Dermis blood vessel endothelial cell (primary cell): ENCODE results near the gene COL18A1. TPM values are rescaled to one million over a fixed set of nuclear protein-coding genes. Genes with fewer than 3 reads are reported as not detected.
"Not testable (repeated sequence)": the region's sequence is repeated elsewhere in the genome, so short reads cannot be mapped to it uniquely, and the experiment has no call there.

ENCODE experiments used
- DNase-seq: peaks from one replicate; pipeline ENCODE4 v3.0.0; 2010
- total RNA-seq: library from RNA; depleted of rRNA; stranded (reverse); fragments of >200 nt; gene quantifications from 2 replicates; pipeline ENCODE4 v1.2.3, GENCODE V29; 2014

COL18A1 gene
- total RNA-seq, 1 donor from 2014 or later = 309 TPM

DNA sequence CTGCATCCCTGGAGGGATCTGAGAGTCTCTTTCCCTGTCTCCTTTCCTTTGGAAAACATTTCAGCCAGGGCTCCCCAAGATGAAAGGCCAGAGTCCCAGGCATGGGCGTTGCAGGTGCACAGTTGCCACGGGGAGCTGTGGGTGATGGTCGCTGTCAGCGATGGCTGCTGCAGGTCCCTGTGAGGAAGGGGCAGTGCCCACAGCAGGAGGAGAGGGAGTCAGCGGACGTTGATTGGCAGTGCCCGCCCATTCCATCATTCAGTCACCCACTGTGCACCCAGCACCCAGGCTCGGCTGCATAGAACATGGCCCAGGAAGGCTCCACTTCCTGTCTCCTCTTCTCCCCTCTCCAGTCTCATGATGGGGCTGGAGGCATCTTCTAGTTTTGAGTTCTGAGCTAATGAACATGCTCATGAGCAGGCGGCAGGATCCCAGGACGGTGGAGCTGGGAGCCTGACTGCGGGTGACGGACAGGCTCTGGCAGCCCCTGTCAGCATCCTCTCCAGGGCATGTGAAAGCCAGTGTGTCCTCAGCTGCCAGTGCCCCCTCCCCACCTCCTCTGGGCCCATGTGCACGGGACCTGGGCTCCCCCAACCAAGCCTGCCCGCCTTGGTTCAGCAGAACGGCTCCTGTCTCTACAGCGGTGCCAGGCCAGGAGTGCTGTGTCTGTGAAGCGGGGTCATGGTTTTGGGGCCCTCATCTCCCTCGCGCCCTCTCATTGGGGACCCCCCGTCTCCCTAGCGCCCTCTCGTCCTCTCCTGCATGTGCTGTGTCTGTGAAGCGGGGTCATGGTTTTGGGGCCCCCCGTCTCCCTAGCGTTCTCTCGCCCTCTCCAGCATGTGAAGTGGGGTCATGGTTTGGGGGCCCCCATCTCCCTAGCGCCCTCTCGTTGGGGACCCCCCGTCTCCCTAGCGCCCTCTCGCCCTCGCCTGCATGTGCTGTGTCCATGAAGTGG lies 24.5 kb downstream of the COL18A1 start:
- DNase-seq = no peak

DNA sequence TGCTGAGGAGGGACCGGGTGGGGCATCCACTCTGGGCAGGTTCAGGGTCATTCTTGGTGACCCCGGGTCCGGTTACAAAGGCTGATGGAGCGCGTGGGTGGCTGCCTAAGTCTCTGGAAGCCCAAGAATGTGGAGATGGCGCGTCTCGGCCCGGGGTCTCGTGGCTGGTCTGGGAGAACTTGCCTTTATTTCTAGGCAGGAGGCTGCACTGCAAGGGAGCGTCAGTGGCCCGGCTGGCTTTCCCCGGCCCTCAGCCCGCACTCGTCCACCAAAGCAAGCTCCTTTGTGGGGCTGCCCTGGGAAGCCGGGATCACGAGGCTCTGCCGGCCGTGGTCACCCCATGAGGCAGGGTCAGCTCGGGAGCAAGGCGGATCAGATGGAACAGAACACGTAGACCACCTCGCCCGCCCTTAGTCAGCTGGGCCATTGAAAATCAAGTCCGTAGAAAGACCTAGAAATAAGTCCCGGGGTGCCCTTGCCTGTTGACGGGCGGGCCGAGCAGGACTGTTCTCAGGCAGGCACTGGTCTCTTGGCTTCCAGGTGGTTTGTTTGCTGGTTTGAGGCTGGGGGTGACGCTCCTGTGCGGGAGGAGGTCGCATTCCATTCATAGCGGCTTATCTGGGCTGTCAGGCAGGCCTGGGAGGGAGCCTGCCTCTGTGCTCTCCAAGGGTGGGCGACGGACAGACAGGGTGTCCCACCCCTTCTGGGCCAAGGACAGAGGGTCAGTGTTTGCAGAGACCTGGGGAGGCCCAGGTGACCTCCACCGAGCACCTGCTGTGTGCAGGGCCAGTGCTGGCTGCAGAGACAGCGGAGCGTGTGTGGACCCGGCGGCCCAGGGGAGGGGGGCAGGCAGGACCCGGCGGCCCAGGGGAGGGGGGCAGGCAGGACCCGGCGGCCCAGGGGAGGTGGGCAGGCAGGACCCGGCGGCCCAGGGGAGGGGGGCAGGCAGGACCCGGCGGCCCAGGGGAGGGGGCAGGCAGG lies 25.8 kb downstream of the COL18A1 start:
- DNase-seq = no peak

DNA sequence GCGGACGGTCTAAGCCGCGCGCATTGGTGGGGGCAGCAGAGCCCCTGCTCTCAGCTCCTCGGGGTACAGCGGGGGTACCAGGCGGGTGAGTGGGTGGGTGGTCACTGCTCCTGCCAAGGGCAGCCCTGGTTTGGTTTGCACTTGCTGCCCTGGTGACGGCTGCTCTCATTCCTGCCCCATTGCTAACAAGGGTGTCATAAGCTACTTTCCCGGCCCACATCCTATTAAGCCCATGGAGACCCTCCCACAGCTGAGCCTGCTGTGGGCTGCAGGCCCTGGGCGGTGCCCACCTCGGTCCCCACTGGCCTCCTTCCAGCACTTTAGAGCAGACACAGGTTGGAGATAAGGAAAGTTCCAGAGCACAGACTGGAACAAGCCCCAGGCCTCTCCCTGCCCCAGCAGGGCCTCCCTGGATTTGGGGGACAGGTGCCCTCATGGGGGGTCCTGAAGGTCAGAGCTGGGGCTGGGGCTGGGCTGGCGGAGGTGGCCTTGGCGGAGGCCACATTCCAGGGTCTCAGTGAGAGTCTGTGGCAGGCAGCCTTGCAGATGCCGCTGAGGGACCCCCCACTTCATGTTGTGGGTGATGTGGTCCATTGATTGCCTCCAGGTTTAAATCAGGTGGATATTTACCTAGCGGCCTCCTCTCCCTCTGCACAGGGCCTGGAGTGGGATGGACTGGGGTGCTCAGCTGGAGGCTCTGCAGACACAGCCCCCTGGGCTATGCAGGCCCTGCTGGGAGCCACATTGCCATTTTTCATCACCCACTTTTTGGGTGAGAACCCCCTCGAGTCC lies 27.0 kb downstream of the COL18A1 start:
- DNase-seq = no peak

DNA sequence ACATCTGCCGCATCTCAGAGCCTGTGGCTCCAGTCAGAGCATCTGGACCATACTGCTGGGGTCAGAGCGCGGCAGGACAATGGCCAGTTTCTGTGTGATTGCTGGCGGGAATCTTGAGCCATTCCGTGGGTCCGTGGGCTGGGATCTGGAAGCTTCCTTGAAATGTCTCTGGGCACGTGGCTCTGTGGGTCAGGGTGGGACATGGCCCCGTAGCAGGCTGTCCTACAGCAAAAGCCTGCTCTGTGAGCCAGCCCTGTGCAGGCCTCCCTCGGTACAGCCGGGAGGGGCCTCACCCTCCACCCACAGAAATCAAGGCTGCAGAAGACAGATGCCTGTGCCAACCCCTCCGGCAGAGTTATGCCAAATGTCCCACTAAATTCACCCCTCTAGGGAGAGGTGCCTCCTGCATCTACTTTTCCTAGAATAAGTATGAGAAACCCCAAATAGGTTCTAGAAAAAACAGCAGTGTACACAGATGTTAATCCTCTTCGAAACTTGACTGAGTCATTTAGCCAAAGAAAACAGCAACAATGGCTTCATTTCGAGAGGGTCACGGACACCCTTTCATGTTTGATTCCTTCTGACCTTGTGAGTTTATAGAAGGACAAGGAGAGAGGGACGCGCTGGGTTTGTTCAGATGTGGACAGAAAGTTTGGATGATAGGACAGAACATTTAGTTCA lies 27.8 kb downstream of the COL18A1 start:
- peak; percentile 56 for DNase-seq

DNA sequence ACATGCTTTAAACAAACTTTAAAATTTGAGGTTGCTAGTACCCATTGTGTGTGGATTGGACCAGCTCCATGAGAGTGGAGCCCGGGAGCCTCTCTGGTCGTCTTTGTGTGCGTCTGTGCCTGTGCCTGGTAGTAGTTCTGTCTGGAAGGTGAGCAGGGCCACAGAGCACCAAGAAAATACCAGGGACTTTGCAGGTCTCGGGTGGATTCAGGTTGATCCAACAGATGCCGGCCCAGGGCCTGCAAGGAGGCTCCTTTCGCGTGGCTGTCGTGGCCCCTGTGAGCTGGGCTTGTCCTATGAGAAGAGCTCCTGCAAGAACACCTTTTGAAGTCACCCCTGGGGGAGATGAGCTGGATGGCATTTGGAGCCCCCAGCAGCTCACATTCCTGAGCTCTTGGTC lies 28.3 kb downstream of the COL18A1 start:
- no peak for DNase-seq

DNA sequence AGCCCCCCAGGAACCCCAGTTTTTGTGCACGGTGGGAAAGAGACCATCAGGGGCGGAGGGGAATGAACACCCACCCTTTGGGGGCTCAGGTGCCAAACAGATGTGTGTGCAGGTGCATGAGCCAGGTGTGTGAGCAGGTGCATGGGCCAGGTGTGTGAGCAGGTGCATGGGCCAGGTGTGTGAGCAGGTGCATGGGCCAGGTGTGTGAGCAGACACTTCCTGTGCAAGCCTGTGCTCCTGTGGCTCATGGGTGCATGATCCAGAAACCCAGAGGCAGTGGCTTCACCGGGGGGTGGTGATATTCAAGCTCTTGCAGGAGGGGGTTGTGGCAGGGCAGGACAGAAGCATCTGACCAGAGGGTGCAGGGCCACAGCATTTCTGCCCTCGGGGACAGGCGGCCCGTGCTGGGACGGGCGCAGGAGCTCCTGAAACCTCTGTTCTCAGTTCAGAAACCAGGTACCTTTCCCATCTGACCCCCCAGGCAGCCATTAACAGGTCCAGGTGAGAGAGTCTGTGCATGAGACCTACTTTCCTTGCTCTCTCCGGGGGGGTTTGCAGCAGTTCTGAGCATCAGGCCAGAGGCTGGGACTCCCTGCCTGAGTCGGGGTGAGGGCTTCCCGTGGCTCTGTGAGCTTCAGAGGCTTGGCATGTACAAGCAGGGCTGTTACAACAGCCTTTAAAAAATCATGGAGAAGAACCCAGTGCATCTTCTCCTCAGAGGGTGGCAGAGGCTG lies 29.1 kb downstream of the COL18A1 start:
- DNase-seq = no peak

DNA sequence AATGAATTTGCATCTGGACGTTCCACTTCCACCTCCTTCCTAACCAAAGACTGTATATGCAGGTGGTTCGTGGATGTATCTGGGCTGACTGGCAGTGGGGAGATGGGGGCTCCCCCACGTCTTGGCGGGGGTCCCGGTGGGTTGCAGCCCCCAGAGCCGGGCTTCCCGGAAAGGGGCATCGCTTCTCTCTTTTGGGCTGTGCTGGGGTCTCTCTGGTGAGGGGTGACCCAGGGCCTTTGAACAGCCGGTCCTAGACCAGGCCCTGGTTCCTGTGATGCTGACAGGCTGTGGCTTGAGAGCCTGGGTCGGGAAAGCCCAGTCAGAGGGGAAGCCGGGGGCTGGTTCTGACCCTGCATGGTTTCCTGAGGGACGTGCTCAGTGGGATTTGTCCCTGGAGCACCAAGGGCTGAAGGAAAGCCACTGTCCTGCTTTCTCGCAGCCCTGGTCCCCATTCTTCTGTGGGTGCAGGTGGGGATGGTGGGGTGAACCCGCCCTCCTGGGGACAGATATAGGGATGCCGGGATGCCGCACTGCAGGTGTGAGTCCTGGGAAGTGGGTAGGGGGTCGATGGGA lies 29.8 kb downstream of the COL18A1 start:
- no peak for DNase-seq

DNA sequence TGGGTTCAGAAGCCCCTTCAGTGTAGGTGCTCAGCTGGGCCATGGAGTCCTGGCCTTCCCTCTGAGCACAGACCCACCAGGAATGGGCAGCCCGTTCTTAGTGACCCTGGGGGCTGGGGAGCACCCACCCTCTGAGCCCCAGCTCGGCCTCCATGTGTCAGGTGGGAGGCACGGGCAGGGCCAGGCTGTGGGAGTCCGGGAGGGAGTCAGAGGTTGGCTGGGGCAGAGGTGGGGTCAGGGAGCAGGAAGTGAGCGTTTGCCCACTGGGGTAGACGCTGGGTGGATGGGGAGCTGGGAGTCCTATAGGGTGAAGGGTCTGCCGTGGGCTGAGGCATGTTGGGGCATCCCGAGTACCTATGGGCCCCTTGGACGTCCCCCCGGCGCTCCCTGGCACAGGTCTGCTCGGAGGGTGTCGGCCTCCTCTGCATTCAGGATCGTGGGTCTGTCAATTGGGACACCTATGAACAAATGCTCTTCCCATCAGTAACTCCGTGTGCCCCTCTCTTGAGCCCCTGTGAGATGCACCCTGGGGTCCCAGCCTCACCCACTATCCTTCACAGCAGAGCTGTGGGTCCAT lies 30.5 kb downstream of the COL18A1 start:
- no peak for DNase-seq

DNA sequence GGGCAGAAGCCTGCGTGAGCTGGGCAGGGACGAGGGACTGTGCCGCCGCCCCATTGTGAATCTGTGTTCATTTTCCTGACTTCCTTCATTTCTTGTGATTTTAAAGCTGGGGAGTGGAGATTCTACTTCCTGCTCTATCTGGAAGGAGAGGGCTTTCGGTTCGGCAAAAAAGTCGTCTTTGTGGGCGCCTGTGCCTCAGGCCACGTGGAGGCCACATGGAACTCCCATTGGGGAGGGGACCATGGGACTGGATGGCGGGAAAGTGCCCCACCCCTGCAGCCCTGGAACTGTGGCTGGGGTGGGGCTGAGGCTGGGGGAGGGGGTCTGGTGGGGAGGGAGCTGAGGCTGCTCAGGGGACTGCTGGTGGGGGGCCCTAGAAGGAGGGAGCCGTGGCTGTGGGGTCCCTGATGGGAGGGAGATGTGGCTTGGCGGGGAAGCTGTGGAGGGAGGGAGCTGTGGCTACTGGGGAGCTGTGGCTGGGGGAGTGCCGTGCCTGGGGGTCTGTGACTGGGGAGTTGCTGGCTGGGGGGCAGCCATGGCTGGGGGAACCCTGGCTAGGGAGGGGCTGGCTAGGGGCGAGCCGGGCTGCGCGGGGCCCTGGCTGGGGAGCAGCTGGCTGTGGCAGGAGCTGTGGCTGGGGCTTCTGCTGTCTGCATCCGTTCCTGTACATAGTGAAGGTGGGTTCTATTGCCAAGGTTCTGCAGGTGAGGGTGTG lies 31.5 kb downstream of the COL18A1 start:
- no peak for DNase-seq

DNA sequence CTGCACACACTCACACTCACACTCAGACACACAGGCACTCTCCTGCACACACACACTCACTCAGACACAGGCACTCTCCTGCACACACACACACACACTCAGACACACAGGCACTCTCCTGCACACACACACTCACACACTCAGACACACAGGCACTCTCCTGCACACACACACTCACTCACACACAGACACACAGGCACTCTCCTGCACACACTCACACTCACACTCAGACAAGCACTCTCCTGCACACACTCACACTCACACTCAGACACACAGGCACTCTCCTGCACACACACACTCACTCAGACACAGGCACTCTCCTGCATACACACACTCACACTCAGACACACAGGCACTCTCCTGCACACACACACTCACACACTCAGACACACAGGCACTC lies 32.9 kb downstream of the COL18A1 start:
- DNase-seq = not testable (repeated sequence)

DNA sequence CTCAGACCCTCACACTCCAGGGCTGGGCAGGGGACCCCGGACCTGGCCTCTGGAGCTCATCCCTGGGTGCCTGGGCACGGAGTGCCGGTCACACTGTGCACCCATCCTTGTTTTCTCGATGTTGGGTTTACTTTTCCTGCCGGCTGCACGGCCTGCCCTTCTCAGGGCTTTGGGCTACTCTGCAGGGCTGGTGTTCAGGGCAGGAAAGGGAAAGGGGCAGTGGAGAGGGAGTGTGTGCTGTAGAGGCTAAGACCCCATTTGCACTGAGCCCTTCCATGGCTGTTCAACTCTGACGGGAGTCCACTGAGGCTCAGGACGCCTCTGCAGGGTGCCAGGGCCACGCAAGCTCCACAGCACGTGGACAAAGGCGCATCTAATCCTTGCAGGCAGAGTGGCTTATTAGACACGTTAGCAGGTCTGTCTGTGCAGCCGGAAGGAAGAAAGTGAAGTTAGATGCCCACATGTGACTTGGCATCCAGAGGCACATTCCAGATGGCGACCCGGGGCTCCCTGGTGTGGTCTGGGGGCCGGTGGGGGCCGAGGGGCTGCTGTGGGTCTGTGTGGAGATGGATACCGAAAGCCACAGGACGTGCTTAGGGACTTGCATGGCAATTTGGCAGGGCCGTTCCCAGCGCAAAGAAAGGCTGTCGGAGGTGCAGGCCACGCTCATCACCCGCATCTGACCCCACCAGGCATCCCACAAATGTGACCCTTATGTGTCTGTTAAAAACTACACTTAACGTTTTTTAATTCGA lies 33.6 kb downstream of the COL18A1 start:
- DNase-seq = peak; percentile 26

DNA sequence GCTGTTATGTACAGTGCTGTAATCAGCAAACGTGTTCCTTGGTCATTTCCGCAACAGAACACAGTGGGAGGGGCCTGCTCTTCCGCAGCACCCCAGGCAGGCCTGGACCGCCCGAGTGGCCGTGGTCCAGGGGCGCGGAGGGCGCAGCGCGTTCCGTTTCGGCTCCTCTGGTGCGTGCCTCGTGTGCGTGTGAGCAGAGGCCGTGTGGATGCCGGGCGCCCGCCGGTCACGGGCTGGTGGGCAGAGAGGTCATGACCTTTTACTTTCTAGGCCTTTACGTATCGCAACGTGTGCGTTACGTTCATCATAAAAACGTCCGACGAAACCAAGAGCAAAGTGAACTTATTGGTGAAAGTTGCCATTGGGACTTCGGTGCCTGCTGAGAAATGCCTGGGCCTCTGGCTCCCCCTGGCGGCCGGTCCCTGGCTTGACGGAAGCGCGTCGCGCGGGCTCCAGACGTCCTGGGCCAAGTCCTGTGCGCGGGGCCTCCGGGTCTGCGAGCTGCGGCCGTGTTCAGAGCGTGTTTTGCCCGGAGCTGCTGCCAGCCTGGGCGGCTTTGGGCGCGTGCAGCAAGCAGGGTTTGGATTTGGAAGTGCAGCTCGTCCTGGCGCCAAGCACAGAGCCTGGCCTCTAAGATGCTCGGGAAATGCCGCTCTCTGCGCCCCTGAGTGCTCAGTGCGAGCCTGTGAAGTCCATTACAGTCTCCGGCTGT lies 34.4 kb downstream of the COL18A1 start:
- peak; percentile 93 for DNase-seq

DNA sequence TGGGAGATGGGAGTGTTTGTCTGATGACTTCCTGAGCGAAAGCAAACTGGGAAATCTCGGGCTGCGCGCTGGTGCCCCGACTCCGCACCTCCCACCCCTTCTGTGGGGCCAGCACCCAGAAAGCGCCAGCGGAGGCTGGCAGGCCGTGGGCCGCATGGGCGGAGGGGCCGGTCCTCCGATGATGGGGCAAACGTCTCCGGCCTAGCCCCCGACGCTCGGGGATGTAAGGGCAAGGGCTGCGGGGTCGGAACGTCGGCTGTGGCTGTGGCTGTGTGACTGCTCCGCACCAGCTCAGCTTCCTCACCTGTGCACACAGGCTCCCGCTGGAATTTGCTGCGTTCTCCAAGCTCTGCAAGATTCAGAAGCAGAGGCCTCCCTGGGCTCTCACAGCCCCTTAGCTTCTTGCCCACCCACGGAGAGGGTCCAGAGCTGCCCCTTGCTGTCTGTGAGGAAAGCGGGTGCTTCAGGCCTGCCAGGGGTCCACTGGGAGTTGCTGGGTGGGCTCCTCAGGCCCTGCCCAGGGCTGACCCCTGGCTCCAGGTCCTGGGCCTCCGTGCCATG lies 35.0 kb downstream of the COL18A1 start:
- no peak for DNase-seq

DNA sequence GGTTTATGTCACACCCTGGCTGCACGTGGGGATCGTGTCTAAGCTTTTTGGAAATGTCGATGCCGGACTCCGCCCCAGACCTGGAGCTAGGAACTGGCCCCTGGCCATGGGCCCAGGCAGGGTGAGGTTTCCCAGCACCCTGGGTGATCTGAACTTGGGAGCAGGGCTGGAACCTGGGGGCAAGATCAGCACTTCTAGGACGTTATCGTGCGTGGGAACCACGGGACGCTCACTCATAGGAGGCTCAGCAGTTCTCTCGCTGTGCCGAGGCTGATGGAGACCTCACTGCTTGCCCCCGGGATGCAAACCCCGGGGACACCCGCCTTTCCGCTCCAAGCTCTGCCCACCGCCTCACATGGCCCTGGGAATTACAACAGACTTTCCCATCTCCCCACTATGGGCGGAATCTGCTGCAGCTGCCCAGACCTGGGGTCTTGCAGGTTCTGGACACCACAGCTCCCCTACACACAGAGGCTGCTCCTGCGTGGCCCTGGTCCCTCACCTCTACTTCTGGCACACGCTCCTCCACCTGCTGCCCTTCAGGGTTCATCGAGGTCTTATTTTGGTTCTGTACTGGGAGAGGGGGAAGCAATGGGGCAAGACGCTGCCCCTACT lies 35.9 kb downstream of the COL18A1 start:
- no peak for DNase-seq

DNA sequence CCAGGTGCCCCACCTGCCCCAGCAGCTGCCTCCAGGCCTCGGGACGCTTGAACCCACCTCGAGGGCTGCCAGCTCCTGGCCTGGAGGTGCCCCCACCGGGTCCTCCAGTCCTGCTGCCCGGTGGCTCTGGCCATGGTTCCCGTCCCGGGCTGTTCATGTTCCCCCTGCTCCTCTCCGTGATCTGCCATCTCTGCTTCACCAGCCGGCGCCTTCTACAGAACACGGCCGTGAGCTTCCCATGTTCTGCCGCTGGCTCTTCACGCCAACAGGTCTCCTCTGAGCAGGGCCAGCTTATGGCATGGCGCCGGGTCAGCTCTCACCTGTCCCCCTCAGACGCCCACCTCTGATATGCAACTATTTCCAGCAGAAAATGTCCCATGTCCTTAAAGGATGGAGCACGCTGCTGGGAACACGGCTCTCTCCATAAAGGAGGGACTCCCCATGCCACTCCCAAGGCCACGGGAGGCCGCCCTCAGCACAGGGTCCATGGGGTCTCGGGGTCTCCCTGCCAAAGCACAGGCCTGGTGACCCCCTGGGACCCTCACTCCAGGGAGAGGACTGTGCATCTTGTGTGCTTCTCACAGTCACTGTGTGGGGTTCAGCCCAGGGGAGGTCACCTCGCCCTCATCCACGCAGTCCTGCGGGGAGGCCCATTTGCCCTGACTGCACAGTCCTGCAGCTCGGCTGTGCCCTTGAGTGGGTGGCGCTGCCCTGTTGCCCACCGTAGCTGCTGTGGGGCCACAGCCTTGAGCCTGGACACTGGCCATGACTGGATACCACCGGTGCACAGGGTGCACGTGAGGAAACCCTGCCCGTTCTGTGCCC lies 36.7 kb downstream of the COL18A1 start:
- no peak for DNase-seq

DNA sequence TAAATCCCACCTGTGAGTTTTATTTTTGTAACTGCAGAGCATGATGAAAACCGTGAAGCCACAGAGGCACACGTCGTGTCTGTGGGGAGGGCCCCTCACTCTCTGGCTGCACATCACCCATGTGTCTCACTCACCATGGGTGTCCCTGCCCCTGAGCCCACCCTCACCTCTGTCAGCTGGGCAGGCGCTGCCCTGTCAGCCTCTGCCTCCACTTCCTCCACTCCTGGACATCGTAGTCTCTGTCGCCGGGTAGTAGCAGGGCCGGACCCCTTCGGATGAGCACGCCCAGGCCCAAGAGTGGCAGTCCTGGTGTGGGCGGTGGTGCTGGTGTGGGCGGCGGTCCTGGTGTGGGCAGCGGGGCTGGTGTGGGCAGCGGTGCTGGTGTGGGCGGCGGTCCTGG lies 37.3 kb downstream of the COL18A1 start:
- no peak for DNase-seq
